HEK293 (cell line): ENCODE data around the gene MAEA.

ENCODE experiments used
- CTCF ChIA-PET: fragments of 350-600 bp; formaldehyde crosslinking; extraction: SDS; loops from one replicate; lab custom pipeline; 2021; ENCODE audit warnings: antibody characterized with exemption; lab: Yijun Ruan, JAX
- POLR2A ChIA-PET: fragments of 300-600 bp; formaldehyde crosslinking; extraction: SDS; loops from one replicate; lab custom pipeline; 2020; ENCODE audit warnings: antibody characterized with exemption, inconsistent platforms; lab: Yijun Ruan, JAX
- H3K27ac ChIP-seq: fragments of 200-500 bp; sonication (Bioruptor generic); 2 replicates; pipeline ENCODE4 v1.5.1; 2014; ENCODE audit warnings: low read depth, low read length, control low read depth, inconsistent platforms; ENCODE audit errors: extremely low read depth
- H3K36me3 ChIP-seq, 2 experiments: fragments of 200-500 bp in 1 of 2; sonication (Bioruptor generic) in 1 of 2; 1 replicate in 1 of 2; 2 replicates in 1 of 2; pipeline ENCODE4 v1.5.1; 2014 to 2017; ENCODE audit warnings: inconsistent platforms in 2 of 2, low read length in 2 of 2; ENCODE audit not compliant: control insufficient read depth in 2 of 2, insufficient read depth in 1 of 2
- H3K4me1 ChIP-seq: fragments of 200-500 bp; sonication (Bioruptor generic); 2 replicates; pipeline ENCODE4 v1.5.1; 2014; ENCODE audit warnings: mild to moderate bottlenecking, low read length, inconsistent platforms; ENCODE audit not compliant: control insufficient read depth, insufficient read depth
- H3K4me3 ChIP-seq: 2 replicates; pipeline ENCODE4 v1.5.1; 2011; ENCODE audit warnings: low read depth, mild to moderate bottlenecking, control low read depth, low read length, moderate library complexity
- H3K9me3 ChIP-seq: fragments of 200-500 bp; sonication (Bioruptor generic); 2 replicates; pipeline ENCODE4 v1.5.1; 2014; ENCODE audit warnings: low read depth, low read length, inconsistent platforms; ENCODE audit not compliant: control insufficient read depth, insufficient read depth
- BCL11A ChIP-seq: fragments of 450-650 bp; formaldehyde crosslinking; IDR thresholded peaks from 2 replicates; pipeline ENCODE4 v1.5.1; 2016; ENCODE audit warnings: low read depth, missing biosample characterization, missing genetic modification characterization
- BCL6B ChIP-seq: fragments of 450-650 bp; formaldehyde crosslinking; IDR thresholded peaks from 2 replicates; pipeline ENCODE4 v1.5.1; 2017; ENCODE audit warnings: missing biosample characterization, missing genetic modification characterization
- PRDM2 ChIP-seq: fragments of 450-650 bp; formaldehyde crosslinking; IDR thresholded peaks from 2 replicates; pipeline ENCODE4 v1.5.1; 2016; ENCODE audit warnings: missing biosample characterization, missing genetic modification characterization, borderline replicate concordance
- ZBTB1 ChIP-seq: fragments of 450-650 bp; formaldehyde crosslinking; IDR thresholded peaks from 2 replicates; pipeline ENCODE4 v1.5.1; 2016; ENCODE audit warnings: missing biosample characterization, missing genetic modification characterization
- ZEB2 ChIP-seq: fragments of 450-650 bp; formaldehyde crosslinking; IDR thresholded peaks from 2 replicates; pipeline ENCODE4 v1.5.1; 2016; ENCODE audit warnings: missing biosample characterization, missing genetic modification characterization
- ZFP69B ChIP-seq: fragments of 450-650 bp; formaldehyde crosslinking; IDR thresholded peaks from 2 replicates; pipeline ENCODE4 v1.5.1; 2016; ENCODE audit warnings: missing biosample characterization, missing genetic modification characterization
- ZNF138 ChIP-seq: fragments of 450-650 bp; formaldehyde crosslinking; IDR thresholded peaks from 2 replicates; pipeline ENCODE4 v1.5.1; 2016; ENCODE audit warnings: missing biosample characterization, missing genetic modification characterization, borderline replicate concordance
- ZNF155 ChIP-seq: fragments of 450-650 bp; formaldehyde crosslinking; IDR thresholded peaks from 2 replicates; pipeline ENCODE4 v1.5.1; 2016; ENCODE audit warnings: missing biosample characterization, missing genetic modification characterization
- ZNF2 ChIP-seq: fragments of 450-650 bp; formaldehyde crosslinking; IDR thresholded peaks from 2 replicates; pipeline ENCODE4 v1.5.1; 2016; ENCODE audit warnings: missing biosample characterization, missing genetic modification characterization
- ZNF37A ChIP-seq: fragments of 450-650 bp; IDR thresholded peaks from 2 replicates; pipeline ENCODE4 v1.5.1; 2018; ENCODE audit warnings: missing biosample characterization, missing genetic modification characterization
- ZNF398 ChIP-seq: fragments of 450-650 bp; formaldehyde crosslinking; IDR thresholded peaks from 2 replicates; pipeline ENCODE4 v1.5.1; 2017; ENCODE audit warnings: missing biosample characterization, missing genetic modification characterization
- ZNF518A ChIP-seq: fragments of 450-650 bp; formaldehyde crosslinking; conservative IDR thresholded peaks from 2 replicates; pipeline ENCODE4 v1.5.1; 2016; ENCODE audit warnings: low read depth, missing biosample characterization, missing genetic modification characterization
- ZNF626 ChIP-seq: fragments of 450-650 bp; sonication (Bioruptor Pico); formaldehyde crosslinking; IDR thresholded peaks from 2 replicates; pipeline ENCODE4 v1.5.1; 2018; ENCODE audit warnings: missing biosample characterization, missing genetic modification characterization, inconsistent platforms
- ZNF645 ChIP-seq: fragments of 450-650 bp; formaldehyde crosslinking; IDR thresholded peaks from 2 replicates; pipeline ENCODE4; 2016; ENCODE audit warnings: missing biosample characterization, missing genetic modification characterization
- ZNF707 ChIP-seq: fragments of 450-650 bp; formaldehyde crosslinking; IDR thresholded peaks from 2 replicates; pipeline ENCODE4 v1.5.1; 2016; ENCODE audit warnings: missing biosample characterization, missing genetic modification characterization
- ZNF768 ChIP-seq: fragments of 450-650 bp; formaldehyde crosslinking; IDR thresholded peaks from 2 replicates; pipeline ENCODE4 v1.5.1; 2018; ENCODE audit warnings: missing biosample characterization, mild to moderate bottlenecking, missing genetic modification characterization
- ZSCAN23 ChIP-seq: fragments of 450-650 bp; formaldehyde crosslinking; IDR thresholded peaks from 2 replicates; pipeline ENCODE4 v1.5.1; 2016; ENCODE audit warnings: missing biosample characterization, missing genetic modification characterization
- ZXDB ChIP-seq: fragments of 450-650 bp; formaldehyde crosslinking; IDR thresholded peaks from 2 replicates; pipeline ENCODE4 v1.5.1; 2016; ENCODE audit warnings: missing biosample characterization, missing genetic modification characterization

The MAEA gene

GRCh38 chr4:1294424-1294823, 4.7 kb downstream of the MAEA start:
- no peak overlapping the region for H3K27ac ChIP-seq
- H3K36me3 ChIP-seq, result peaks cover 0 to 40% of the 10 kb centered on the region in 2 experiments; a peak in 2 of 3 replicates
- H3K4me1 ChIP-seq, result peaks cover 3% of the 10 kb centered on the region; the same call in 1 of the 2 replicates
- TF ChIP-seq ZBTB1 (tag by site-specific recombination) (no peak), ZNF398 (tag by site-specific recombination) (no peak), ZNF707 (tag by site-specific recombination) (no peak), ZFP69B (tag by site-specific recombination) (no peak), ZNF138 (no peak), BCL6B (tag by site-specific recombination) (no peak), BCL11A (tag by site-specific recombination) (no peak), ZNF155 (tag by site-specific recombination) (no peak)
- POLR2A ChIA-PET, result no interaction called here
- no peak overlapping the region for H3K4me3 ChIP-seq
- CTCF ChIA-PET, result interaction anchor here (0.5 kb wide), 1 partner anchor 15 kb away, joined by 3 read pairs; no protein-coding TSS in a partner anchor
- no peaks in the 10 kb centered on the region for H3K9me3 ChIP-seq

GRCh38 chr4:1294891-1295290, 5.2 kb downstream of the MAEA start:
- ChIA-PET POLR2A (no interaction called here), CTCF (no interaction called here)
- peaks cover 0 to 44% of the 10 kb centered on the region in 2 experiments; a peak in 2 of 3 replicates for H3K36me3 ChIP-seq
- H3K9me3 ChIP-seq, result no peaks in the 10 kb centered on the region
- no peak overlapping the region for H3K27ac ChIP-seq
- H3K4me3 ChIP-seq, result no peak overlapping the region
- peaks cover 3% of the 10 kb centered on the region; the same call in 1 of the 2 replicates for H3K4me1 ChIP-seq
- TF ChIP-seq ZEB2 (tag by site-specific recombination) (no peak), ZNF2 (tag by site-specific recombination) (no peak), ZNF518A (no peak), ZNF768 (tag by site-specific recombination) (no peak), ZNF645 (tag by site-specific recombination) (no peak), ZNF37A (tag by site-specific recombination) (no peak), ZNF626 (tag by site-specific recombination) (no peak), ZSCAN23 (tag by site-specific recombination) (no peak), ZXDB (no peak), ZFP69B (tag by site-specific recombination) (no peak), PRDM2 (tag by site-specific recombination) (no peak)
